Stimulated activated memory B cell treated with anti-CD40 and anti-IgM and Interleukin-4, amounts not matched to agents 10 μg/mL and 1 μg/mL and 100 μg/mL, for 72 hours (primary cell): Measurements from ENCODE around the gene HOXB4.
A peak's percentile ranks its signal among the peaks of the same experiment; 100 is the strongest.

ENCODE experiments used
- ATAC-seq: fragments of 150-1000 bp; cut with Tn5 transposase; 2 replicates; pipeline ENCODE4 v1.10.0; 2021
- H3K27ac Mint-ChIP-seq: one replicate; pipeline ENCODE4 v1.8.0; 2022; ENCODE audit warnings: mild to moderate bottlenecking, mixed read lengths
- H3K27me3 Mint-ChIP-seq: one replicate; pipeline ENCODE4 v1.8.0; 2022; ENCODE audit warnings: mixed read lengths
- H3K36me3 Mint-ChIP-seq: one replicate; pipeline ENCODE4 v1.8.0; 2022; ENCODE audit warnings: mixed read lengths
- H3K4me1 Mint-ChIP-seq: one replicate; pipeline ENCODE4 v1.8.0; 2022; ENCODE audit warnings: mixed read lengths
- H3K4me3 Mint-ChIP-seq: one replicate; pipeline ENCODE4 v1.8.0; 2022; ENCODE audit warnings: mild to moderate bottlenecking, moderate library complexity, mixed read lengths
- H3K9me3 Mint-ChIP-seq: one replicate; pipeline ENCODE4 v1.8.0; 2022; ENCODE audit warnings: mixed read lengths

Gene HOXB4

DNA sequence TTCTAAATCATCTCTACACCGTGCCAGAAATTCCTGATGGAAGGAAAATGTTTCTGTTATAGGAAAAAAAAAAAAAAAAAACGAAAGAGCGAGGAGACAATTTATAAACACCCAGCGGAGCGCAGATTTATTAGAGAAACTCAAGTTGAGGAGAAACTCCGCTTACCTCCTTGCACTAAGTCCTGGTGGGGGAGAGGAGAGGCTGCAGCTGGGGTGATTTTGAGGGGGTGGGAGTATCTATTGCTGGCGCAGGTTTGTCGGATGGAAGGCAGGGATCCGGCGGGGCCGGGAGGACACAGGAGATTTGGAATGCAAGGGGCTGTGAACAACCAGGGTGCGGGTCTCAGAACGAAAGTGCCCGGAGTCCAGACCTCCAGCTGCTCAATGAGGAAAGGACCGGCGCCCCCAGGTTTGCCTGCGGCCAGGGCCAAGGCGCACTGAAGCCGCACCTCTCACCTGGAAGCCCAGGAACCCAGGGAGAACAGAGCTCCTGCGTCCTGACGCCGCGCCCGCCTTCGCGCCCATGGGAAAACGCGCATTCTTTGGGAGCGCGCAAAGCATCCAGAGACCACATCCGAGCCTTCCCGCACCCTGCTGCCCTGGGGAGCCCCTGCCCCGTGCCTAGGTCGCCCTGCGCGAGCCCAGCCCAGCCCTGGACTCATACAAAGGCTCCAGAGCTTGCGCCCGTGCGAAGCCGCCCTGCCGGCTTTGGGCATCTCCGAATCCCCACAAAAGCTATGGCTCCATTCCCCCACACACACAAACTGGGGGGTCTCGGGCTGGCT lies 39.5 kb upstream of the HOXB4 start:
- Mint-ChIP-seq H3K4me1 (peaks cover 45% of the 10 kb centered on the region), H3K27ac (no peak overlapping the region), H3K4me3 (no peak overlapping the region), H3K36me3 (no peaks in the 10 kb centered on the region), H3K27me3 (peaks cover 100% of the 10 kb centered on the region), H3K9me3 (peaks cover 2% of the 10 kb centered on the region)
- no peak for ATAC-seq

- Mint-ChIP-seq H3K27me3 (peaks cover 100% of the 10 kb centered on the region), H3K27ac (no peak overlapping the region), H3K9me3 (peaks cover 2% of the 10 kb centered on the region), H3K36me3 (no peaks in the 10 kb centered on the region), H3K4me3 (no peak overlapping the region), H3K4me1 (peaks cover 52% of the 10 kb centered on the region)
- ATAC-seq, result no peak
These were observed 38.7 kb upstream of the HOXB4 start for GRCh38 chr17:48616717-48617470.

GRCh38 chr17:48615963-48616716 lies 38.0 kb upstream of the HOXB4 start:
- no peak overlapping the region for H3K27ac Mint-ChIP-seq
- ATAC-seq, result no peak
- no peaks in the 10 kb centered on the region for H3K36me3 Mint-ChIP-seq
- H3K27me3 Mint-ChIP-seq, result peaks cover 100% of the 10 kb centered on the region
- peaks cover 60% of the 10 kb centered on the region for H3K4me1 Mint-ChIP-seq
- H3K4me3 Mint-ChIP-seq, result no peak overlapping the region
- peaks cover 2% of the 10 kb centered on the region for H3K9me3 Mint-ChIP-seq

GRCh38 chr17:48615047-48615962 lies 37.2 kb upstream of the HOXB4 start, which contains the start of gene HOXB8:
Gene HOXB8, minus strand, starts transcription at chr17:48615292. Its CDS starts 588 bp downstream, at chr17:48614704.
- Mint-ChIP-seq H3K27ac (peak within 1 kb of the TSS; percentile 33), H3K4me3 (no peak within 1 kb of the TSS), H3K27me3 (peaks cover 98% of the 10 kb centered on the region), H3K36me3 (no peaks in the 10 kb centered on the region), H3K4me1 (peaks cover 68% of the 10 kb centered on the region), H3K9me3 (peaks cover 2% of the 10 kb centered on the region)
- no peak for ATAC-seq

DNA sequence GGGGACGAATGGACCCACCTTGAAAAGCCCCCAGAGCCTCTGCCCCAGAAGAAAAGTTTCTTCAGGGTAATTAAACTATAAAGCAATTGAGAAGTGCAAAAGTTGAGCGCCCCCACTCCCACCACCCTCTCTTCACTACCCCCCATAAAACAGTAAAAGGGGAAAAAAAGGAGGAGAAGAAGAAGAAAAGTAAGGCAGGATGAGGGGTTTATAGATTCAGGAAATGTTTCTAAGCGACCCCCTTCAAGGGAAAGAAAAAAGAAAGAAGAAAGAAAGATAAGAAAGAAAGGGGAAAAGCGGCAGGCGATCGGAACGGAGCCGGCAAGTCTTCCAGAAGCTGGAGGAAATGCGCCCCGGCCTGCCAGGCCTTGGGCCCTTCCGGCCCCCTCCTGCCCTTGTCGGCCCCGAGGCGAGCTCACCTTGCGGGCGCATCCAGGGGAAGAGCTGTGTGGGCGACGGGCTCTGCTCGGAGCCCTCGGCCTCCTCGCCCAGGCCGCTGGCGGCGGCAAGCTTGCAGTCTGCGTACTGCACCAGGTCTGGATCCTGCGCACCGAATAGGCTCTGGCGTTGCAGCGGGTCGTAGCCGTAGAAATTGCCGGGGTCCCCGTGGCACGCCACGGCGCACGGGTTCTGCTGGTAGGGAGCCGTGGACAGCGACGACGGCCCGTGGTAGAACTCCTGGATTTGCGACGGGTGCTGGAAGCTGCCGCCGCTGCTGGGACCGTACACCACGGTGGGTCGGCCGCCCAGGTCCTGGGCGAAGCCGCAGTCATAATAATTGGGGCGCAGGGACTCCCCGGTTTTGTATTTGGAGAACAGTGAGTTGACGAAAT lies 35.9 kb upstream of the HOXB4 start:
- H3K36me3 Mint-ChIP-seq, result no peaks in the 10 kb centered on the region
- H3K27me3 Mint-ChIP-seq, result peaks cover 98% of the 10 kb centered on the region
- peak overlapping the region; percentile 33 for H3K27ac Mint-ChIP-seq
- peaks cover 2% of the 10 kb centered on the region for H3K9me3 Mint-ChIP-seq
- H3K4me1 Mint-ChIP-seq, result peaks cover 68% of the 10 kb centered on the region
- ATAC-seq, result no peak
- peak overlapping the region; percentile 19 for H3K4me3 Mint-ChIP-seq

GRCh38 chr17:48612854-48613691 lies 34.9 kb upstream of the HOXB4 start:
- Mint-ChIP-seq H3K27ac (peak overlapping the region; percentile 9), H3K27me3 (peaks cover 98% of the 10 kb centered on the region), H3K36me3 (no peaks in the 10 kb centered on the region), H3K9me3 (peaks cover 2% of the 10 kb centered on the region), H3K4me1 (peaks cover 60% of the 10 kb centered on the region), H3K4me3 (peak overlapping the region; percentile 88)
- no peak for ATAC-seq

DNA sequence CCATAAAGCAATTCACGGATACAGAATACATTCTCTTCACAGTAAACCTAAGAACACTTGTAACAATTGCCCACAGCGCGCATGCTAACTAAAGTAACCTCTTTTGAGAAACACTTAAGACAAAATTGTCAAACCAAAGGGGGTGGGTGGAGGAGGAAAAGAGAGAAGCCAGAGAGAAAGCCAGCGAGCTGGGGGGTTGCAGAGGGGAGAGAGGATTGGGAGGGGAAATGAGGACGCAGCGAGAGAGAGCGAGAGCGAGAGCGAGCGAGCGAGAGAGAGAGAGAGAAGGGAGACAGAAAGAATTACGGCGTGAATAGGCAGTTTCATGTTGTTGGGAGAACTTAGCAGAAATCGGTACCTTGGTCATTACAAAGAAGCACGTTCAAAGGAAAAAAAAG lies 34.3 kb upstream of the HOXB4 start:
- H3K9me3 Mint-ChIP-seq, result peaks cover 2% of the 10 kb centered on the region
- H3K4me3 Mint-ChIP-seq, result peak overlapping the region; percentile 88
- H3K27ac Mint-ChIP-seq, result peak overlapping the region; percentile 9
- peaks cover 63% of the 10 kb centered on the region for H3K4me1 Mint-ChIP-seq
- H3K27me3 Mint-ChIP-seq, result peaks cover 98% of the 10 kb centered on the region
- H3K36me3 Mint-ChIP-seq, result no peaks in the 10 kb centered on the region
- no peak for ATAC-seq

DNA sequence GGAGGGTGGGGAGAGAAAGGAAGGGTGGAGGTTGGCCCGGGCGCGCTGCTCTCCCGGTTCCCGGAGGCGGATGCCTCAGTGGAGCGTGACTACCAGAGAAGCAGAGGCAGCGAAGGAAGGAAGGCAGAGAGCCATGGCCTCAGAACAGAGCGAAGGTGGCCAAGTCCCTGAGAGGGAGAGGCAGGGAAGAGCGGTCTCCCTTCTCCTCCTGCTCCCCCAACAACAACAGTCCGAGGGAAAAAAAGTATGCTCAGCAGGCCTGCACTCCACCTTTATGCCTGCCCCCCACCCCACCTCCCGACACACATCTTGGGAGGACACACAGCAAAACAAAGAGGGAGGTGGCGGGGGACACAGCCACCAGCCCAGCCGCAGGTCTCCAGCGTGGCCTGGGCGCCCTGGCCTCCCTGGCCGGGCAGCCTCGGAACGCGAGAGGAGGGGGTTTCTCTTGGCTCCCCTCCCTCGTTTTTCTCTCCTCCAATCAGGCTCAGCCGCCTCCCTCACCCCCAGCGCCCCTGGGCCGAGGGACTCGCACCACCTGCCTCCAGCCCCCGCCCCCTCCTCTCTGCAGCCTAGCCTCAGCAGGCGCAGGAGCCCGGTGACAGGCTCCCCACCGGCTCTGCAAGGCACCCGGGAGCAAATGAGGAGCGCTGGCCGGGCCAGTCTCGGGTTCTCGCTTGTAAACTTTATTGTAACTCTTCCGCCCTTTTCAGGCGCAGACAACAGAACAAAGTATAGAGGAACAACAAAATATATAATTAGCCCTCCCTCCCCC lies 33.7 kb upstream of the HOXB4 start:
- Mint-ChIP-seq H3K9me3 (peaks cover 2% of the 10 kb centered on the region), H3K27me3 (peaks cover 98% of the 10 kb centered on the region), H3K36me3 (no peaks in the 10 kb centered on the region), H3K27ac (peak overlapping the region; percentile 9), H3K4me1 (peaks cover 58% of the 10 kb centered on the region), H3K4me3 (peak overlapping the region; percentile 88)
- ATAC-seq, result no peak

DNA sequence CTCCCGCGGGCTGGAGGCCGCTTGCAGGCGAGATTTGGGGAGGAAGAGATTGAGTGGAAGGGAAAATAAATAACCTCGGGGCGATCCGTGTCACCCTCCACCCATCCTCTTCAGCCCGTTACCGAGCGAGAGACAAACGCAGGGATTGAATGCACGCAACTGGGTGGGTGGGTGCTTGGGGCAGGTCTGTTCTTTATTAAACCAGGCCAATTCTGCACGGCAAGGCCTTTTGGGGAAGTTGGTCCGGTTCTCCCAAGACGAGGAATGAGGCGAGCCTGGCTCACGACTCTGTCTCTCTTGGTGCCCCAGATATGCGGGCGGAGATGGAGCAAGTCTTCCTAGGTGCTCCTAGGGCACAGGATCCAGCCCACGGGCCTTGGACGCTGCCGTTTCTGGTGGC lies 33.1 kb upstream of the HOXB4 start:
- peak overlapping the region; percentile 9 for H3K27ac Mint-ChIP-seq
- peaks cover 2% of the 10 kb centered on the region for H3K9me3 Mint-ChIP-seq
- peaks cover 55% of the 10 kb centered on the region for H3K4me1 Mint-ChIP-seq

GRCh38 chr17:48610282-48611211 lies 32.4 kb upstream of the HOXB4 start, which contains the start of gene HOXB7:
Gene HOXB7, minus strand, starts transcription at chr17:48611017. Its CDS starts 99 bp downstream, at chr17:48610918.
- Mint-ChIP-seq H3K9me3 (peaks cover 2% of the 10 kb centered on the region), H3K27me3 (peaks cover 98% of the 10 kb centered on the region), H3K36me3 (no peaks in the 10 kb centered on the region), H3K4me3 (peak within 1 kb of the TSS; percentile 88), H3K4me1 (peaks cover 55% of the 10 kb centered on the region), H3K27ac (peak within 1 kb of the TSS; percentile 9)
- peak; percentile 63 for ATAC-seq

More for the DNA sequence above, 33.1 kb upstream of the HOXB4 start:
- H3K27me3 Mint-ChIP-seq, result peaks cover 98% of the 10 kb centered on the region
- H3K36me3 Mint-ChIP-seq, result no peaks in the 10 kb centered on the region
- H3K4me3 Mint-ChIP-seq, result peak overlapping the region; percentile 88
- no peak for ATAC-seq

- Mint-ChIP-seq H3K9me3 (no peaks in the 10 kb centered on the region), H3K4me1 (peaks cover 51% of the 10 kb centered on the region), H3K27ac (peak overlapping the region; percentile 9), H3K36me3 (no peaks in the 10 kb centered on the region), H3K27me3 (peaks cover 98% of the 10 kb centered on the region), H3K4me3 (peak overlapping the region; percentile 88)
- ATAC-seq, result no peak
These were observed 31.7 kb upstream of the HOXB4 start for GRCh38 chr17:48609759-48610281.
